ENCODE data around the gene CRYGN.
A peak's percentile ranks its signal among the peaks of the same experiment; 100 is the strongest.

Gene CRYGN

DNA sequence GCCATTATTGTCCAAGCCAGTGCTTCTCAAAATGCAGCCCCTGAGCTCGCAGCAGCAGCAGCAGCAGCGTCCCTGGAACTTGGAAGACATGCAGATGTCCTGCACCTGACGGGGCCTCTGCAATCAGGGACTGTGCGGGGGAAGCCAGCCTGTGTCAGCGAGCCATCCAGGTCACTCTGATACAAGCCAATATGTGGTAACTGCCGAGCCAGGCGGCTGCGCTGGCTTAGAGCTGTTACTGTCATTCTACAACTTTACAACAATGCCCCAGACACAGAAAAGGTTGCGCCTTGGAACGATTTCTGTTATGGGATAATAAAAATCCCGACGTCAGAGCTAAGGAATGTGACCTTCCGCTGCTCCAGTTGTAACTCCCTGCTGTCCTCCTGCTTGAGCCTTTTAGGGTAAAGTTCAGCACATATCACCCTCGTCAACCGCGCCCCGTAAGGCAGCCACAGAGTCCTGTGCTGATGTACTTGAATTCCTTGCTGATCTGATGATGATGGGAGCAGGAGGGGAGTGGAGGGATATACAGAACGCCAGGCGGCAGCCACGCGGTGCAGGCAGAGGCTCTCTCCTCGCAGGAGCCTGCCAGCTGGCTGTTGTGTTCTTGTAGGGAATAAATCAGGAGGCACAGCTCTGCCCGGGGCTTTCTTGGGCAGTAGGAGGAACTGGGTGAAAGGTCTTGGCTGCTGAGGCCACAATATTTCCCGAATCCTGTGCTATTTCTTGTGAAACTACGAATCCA is 20.0 kb upstream of the CRYGN start:
- DNase-seq = no peak

GRCh38 chr7:151457534-151457933 is 17.6 kb upstream of the CRYGN start:
- DNase-seq = no peak

- DNase-seq = no peak
Measured at GRCh38 chr7:151456782-151457181, 16.8 kb upstream of the CRYGN start.

DNA sequence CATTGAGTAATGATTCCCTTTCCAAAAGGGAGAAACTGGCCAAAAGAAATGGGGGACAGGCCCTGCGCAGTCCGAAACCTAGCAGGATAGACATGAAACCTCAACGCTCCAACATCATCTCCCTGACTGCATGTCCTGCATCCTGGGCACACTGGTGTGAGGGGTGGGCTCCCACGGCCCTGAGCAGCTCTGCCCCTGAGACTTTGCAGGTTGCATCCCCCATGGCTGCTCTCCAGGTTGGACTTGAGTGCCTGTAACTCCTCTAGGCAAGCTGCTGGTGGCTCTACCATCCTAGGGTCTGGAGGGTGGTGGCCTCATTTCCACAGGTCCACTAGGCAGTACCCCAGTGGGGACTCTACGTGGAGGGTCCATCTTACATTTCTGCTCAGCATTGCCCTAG is 16.3 kb upstream of the CRYGN start:
- DNase-seq = no peak

GRCh38 chr7:151455690-151456089 is 15.7 kb upstream of the CRYGN start:
- DNase-seq = no peak

GRCh38 chr7:151454932-151455530 is 15.1 kb upstream of the CRYGN start:
- no peak for DNase-seq

DNA sequence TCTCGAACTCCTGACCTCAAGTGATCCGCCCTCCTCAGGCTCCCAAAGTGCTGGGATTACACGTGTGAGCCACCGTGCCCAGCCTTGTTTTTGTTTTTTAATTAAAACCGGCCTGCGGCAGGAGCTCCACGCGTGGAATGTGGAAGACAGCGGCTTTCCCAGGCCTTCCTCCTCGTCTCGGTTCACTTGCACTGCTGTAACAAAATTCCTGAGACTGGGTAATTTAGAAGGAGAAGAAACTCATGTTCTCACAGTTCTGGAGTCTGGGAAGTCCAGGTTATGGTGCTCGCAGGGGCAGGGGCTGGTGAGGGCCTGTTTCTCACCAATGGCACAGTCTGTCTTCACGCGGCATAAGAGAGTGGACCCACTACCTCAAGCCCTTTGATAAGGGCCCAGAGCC is 14.4 kb upstream of the CRYGN start:
- no peak for DNase-seq

- no peak for DNase-seq
Measured at GRCh38 chr7:151453326-151453791, 13.4 kb upstream of the CRYGN start.

- no peak for DNase-seq
Measured at GRCh38 chr7:151452680-151453325, 12.9 kb upstream of the CRYGN start.

DNA sequence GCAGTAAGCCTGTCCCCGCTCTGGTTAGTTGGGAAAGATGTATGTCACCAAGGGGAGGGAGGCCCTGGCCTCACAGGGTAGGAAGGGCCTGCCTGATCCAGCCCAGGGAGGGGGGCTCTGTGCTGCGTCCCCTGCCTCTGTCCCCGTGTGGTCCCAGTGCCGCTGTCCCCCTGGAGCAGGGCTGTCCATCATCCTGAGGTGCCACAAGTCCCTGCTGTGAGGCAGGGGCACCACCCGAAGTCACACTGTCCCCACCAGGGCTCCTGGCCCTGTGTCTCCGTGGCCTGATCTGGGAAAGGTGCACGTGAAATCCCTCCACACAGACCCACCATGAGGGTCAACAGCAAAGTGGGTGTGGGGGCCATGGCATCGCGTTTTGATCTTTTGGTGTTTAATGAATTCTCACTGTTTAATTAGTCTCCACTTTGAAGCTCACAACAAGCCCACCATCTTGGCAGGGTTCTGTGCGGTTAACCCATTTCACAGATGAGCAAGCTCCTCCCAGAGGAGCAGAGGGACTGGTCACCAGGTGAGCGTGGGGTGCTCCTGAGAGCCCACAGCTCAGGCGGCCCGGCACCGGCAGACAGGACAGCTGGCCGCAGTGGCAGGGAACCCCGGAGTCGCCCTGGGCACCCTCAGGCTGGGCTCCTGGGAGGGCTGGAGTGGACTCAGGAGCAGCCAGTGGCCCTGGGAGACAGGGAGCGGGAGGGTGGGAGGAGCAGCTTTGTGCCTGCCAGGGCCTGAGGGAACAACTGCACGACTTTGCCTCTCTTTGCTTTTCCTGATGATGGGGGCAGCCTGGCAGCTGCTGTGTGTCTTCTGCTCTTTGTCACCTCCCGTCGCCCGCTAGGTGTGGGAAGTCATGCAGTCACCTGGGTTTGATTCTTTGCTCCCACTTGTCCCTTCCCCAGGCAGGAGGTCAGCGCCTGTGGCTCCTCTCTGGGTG is 12.0 kb upstream of the CRYGN start:
- no peak for DNase-seq

- no peak for DNase-seq
Measured at GRCh38 chr7:151451156-151451555, 11.2 kb upstream of the CRYGN start.

- DNase-seq = no peak
Measured at GRCh38 chr7:151449990-151450389, 10.0 kb upstream of the CRYGN start.

GRCh38 chr7:151448261-151449252 is 8.6 kb upstream of the CRYGN start:
- DNase-seq = peak; percentile 82

GRCh38 chr7:151447901-151448260 is 7.9 kb upstream of the CRYGN start:
- DNase-seq = no peak

DNA sequence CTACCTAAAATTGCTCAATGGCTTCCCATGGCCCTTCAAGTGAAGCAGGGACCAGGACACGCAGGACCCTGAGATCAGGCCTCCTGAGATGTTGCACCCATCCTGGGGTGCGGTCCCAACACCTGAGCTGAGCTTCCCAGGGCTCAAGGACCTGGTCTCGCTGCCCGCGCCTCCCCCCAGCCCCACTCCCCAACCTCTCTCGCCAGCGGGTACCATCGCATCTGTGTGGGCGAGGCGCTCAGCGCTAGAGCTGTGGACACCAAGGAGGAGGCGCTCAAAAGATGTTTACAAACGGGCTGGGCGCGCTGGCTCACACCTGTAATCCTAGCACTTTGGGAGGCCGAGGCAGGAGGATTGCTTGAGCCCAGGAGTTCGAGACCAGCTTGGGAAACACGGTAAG is 7.4 kb upstream of the CRYGN start:
- DNase-seq = no peak

GRCh38 chr7:151446412-151446811 is 6.5 kb upstream of the CRYGN start:
- DNase-seq = no peak

DNA sequence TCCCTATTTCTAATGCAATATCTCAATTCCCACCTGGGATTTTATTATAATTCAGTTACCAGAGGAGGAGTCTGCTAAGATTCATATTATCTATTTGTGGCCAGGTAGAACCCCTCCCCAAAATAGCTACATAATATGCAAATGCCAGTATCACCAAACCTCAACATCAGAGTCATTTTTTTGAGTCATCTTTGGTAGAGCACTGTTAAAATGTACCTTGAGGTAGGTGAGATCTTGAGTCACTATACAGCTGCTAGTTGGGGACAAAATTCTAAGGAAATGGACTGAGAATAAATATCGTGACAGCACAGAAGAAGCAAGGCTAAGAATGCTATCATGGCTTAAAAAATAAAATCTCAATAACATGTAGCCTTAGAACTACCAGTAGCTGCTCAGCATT is 4.7 kb upstream of the CRYGN start:
- no peak for DNase-seq

DNA sequence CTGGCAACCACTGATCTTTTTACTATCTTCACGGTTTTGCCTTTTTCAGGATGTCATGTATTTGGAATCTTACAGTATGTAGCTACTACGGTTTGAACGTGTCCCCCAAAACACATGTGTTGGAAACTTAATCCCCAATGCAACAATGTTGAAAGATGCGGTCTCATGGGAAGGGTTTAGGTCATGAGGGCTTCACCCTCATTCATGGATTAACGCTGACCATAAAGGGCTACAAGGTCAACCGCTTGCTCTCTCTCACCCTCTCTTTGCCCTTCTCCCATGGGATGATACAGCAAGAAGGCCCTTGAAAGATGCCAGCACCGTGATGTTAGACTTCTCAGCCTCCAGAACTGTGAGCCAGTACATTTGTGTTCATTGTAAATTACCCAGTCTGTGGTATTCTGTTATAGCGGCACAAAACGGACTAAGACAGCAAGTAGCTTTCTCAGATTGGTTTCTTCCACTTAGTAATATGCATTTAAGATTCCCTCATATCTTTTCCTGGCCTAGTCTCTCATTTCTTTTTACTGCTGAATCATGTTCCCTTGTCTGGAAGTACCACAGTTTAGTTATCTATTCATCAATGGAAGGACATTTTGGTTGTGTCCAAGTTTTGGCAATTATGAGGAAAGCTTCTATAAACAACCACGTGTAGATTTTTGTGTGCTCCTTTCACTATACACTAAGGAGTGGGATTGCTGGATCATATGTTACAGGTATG is 3.0 kb upstream of the CRYGN start:
- no peak for DNase-seq

GRCh38 chr7:151440799-151441445 is 981 bp upstream of the CRYGN start:
- no peak for DNase-seq

- no peak for DNase-seq
Measured at GRCh38 chr7:151438864-151439601, 908 bp downstream of the CRYGN start.
